H1 (cell line): ENCODE data around the gene ADAM19. TPM values are rescaled to one million over a fixed set of nuclear protein-coding genes. Genes with fewer than 3 reads are reported as not detected.

Experiments
- CTCF ChIA-PET: fragments of 300-600 bp; sonication (Branson Sonifier 250); formaldehyde crosslinking; loops from one replicate; lab custom pipeline; 2021; ENCODE audit not compliant: partially characterized antibody; lab: Charles Lee
- POLR2A ChIA-PET: fragments of 300-600 bp; sonication (Branson Sonifier 250); formaldehyde crosslinking; loops from one replicate; lab custom pipeline; 2021; ENCODE audit warnings: inconsistent platforms; ENCODE audit not compliant: partially characterized antibody; lab: Charles Lee
- DNase-seq, 2 experiments: peaks; one replicate each; pipeline versions ENCODE4 v3.0.0 to v3.0.0-alpha.2; 2010 to 2022; ENCODE audit warnings: low spot score in 2 of 2, low read depth in 1 of 2, mixed read lengths in 1 of 2
- FAIRE-seq: peaks from 2 replicates; lab custom pipeline; 2011; peaks lifted over from hg19 to GRCh38; lab: Jason Lieb, UNC
- H2AFZ ChIP-seq: 2 replicates; pipeline ENCODE4 v1.8.1; 2012; ENCODE audit warnings: low read length, inconsistent platforms
- H2AK5ac ChIP-seq: 2 replicates; pipeline ENCODE4 v1.6.1; 2013; ENCODE audit warnings: low read depth, low read length
- H2BK120ac ChIP-seq: replicated peaks from 2 replicates; pipeline ENCODE3; 2013; ENCODE audit warnings: low read depth, low read length, inconsistent platforms
- H2BK12ac ChIP-seq: 2 replicates; pipeline ENCODE4 v1.6.1; 2013; ENCODE audit warnings: low read depth, low read length
- H2BK15ac ChIP-seq: 2 replicates; pipeline ENCODE4 v1.6.1; 2013; ENCODE audit warnings: low read length
- H2BK20ac ChIP-seq: 2 replicates; pipeline ENCODE4 v1.6.1; 2013; ENCODE audit warnings: low read length
- H2BK5ac ChIP-seq: 2 replicates; pipeline ENCODE4 v1.6.1; 2013; ENCODE audit warnings: low read depth, low read length
- H3K14ac ChIP-seq: 2 replicates; pipeline ENCODE4 v1.6.1; 2013; ENCODE audit warnings: inconsistent platforms; ENCODE audit not compliant: insufficient read length
- H3K18ac ChIP-seq: 2 replicates; pipeline ENCODE4 v1.6.1; 2013; ENCODE audit warnings: low read length; ENCODE audit errors: extremely low read depth
- H3K23ac ChIP-seq: 2 replicates; pipeline ENCODE4 v1.6.1; 2013; ENCODE audit warnings: inconsistent platforms; ENCODE audit not compliant: insufficient read length
- H3K23me2 ChIP-seq: 2 replicates; pipeline ENCODE4 v1.6.1; 2013; ENCODE audit warnings: low read depth, low read length
- H3K27ac ChIP-seq: 2 replicates; pipeline ENCODE4 v1.6.1; 2011; ENCODE audit warnings: low read depth, low read length, inconsistent platforms
- H3K27me3 ChIP-seq, 4 experiments: replicated peaks in 1 of 4; 1 replicate in 1 of 4; 2 replicates in 3 of 4; pipeline versions ENCODE4 v1.6.1 to v1.8.1; 2011 to 2013; ENCODE audit warnings: low read length in 3 of 4, mild to moderate bottlenecking in 3 of 4, inconsistent platforms in 2 of 4, mixed read lengths in 2 of 4, moderate library complexity in 1 of 4; ENCODE audit not compliant: control insufficient read depth in 3 of 4, insufficient read depth in 3 of 4; ENCODE audit errors: extremely low read depth in 1 of 4
- H3K36me3 ChIP-seq, 4 experiments: 2 replicates each; pipeline versions ENCODE4 v1.6.1 to v1.8.1; 2011 to 2013; ENCODE audit warnings: mild to moderate bottlenecking in 4 of 4, low read length in 3 of 4, moderate library complexity in 2 of 4, control low read depth in 1 of 4, inconsistent platforms in 1 of 4; ENCODE audit not compliant: insufficient read depth in 4 of 4, control insufficient read depth in 2 of 4
- H3K4ac ChIP-seq: replicated peaks from 2 replicates; pipeline ENCODE3; 2013; ENCODE audit warnings: low read length, low read depth, mixed read lengths, inconsistent platforms; ENCODE audit not compliant: insufficient read length
- H3K4me1 ChIP-seq, 4 experiments: replicated peaks in 1 of 4; 1 replicate in 1 of 4; 2 replicates in 3 of 4; pipeline versions ENCODE4 v1.6.1 to v1.8.1; 2011 to 2013; ENCODE audit warnings: low read length in 3 of 4, inconsistent platforms in 2 of 4, mixed read lengths in 1 of 4; ENCODE audit not compliant: insufficient read depth in 4 of 4, control insufficient read depth in 3 of 4
- H3K4me2 ChIP-seq, 2 experiments: 2 replicates each; pipeline versions ENCODE4 v1.6.1 to v1.8.1; 2011 to 2013; ENCODE audit warnings: low read depth in 2 of 2, low read length in 2 of 2, control low read depth in 1 of 2, inconsistent platforms in 1 of 2, mild to moderate bottlenecking in 1 of 2; ENCODE audit not compliant: insufficient read depth in 1 of 2
- H3K4me3 ChIP-seq, 4 experiments: fragments of 200-600, 300-600 bp in 1 of 4; sonication (generic), shearing (Covaris generic), sonication (Bioruptor Twin) in 1 of 4; 2 replicates each; pipeline versions ENCODE4 v1.5.1 to v1.8.1; 2011 to 2016; ENCODE audit warnings: low read length in 4 of 4, low read depth in 3 of 4, control low read depth in 2 of 4, inconsistent platforms in 2 of 4, mild to moderate bottlenecking in 2 of 4, mixed read lengths in 1 of 4, moderate library complexity in 1 of 4; ENCODE audit not compliant: insufficient read depth in 2 of 4; ENCODE audit errors: extremely low read depth in 1 of 4
- H3K56ac ChIP-seq: replicated peaks from 2 replicates; pipeline ENCODE3; 2013; ENCODE audit warnings: low read depth, mild to moderate bottlenecking, mixed read lengths, low read length, inconsistent platforms; ENCODE audit not compliant: insufficient read length
- H3K79me1 ChIP-seq: 2 replicates; pipeline ENCODE4 v1.6.1; 2013; ENCODE audit warnings: low read depth, low read length, control low read depth
- H3K79me2 ChIP-seq, 2 experiments: 2 replicates each; pipeline versions ENCODE4 v1.6.1 to v1.8.1; 2012 to 2013; ENCODE audit warnings: low read length in 2 of 2, mild to moderate bottlenecking in 2 of 2, inconsistent platforms in 1 of 2; ENCODE audit not compliant: insufficient read depth in 2 of 2, control insufficient read depth in 1 of 2
- H3K9ac ChIP-seq, 4 experiments: replicated peaks in 1 of 4; 1 replicate in 1 of 4; 2 replicates in 3 of 4; pipeline versions ENCODE4 v1.6.1 to v1.8.1; 2011 to 2013; ENCODE audit warnings: low read depth in 3 of 4, low read length in 3 of 4, control low read depth in 2 of 4, mild to moderate bottlenecking in 2 of 4, moderate library complexity in 2 of 4, inconsistent platforms in 1 of 4; ENCODE audit errors: extremely low read depth in 1 of 4
- H3K9me3 ChIP-seq, 2 experiments: 2 replicates each; pipeline versions ENCODE4 v1.6.1 to v1.8.1; 2012 to 2013; ENCODE audit warnings: mild to moderate bottlenecking in 2 of 2, moderate library complexity in 2 of 2, control low read depth in 1 of 2, inconsistent platforms in 1 of 2, low read depth in 1 of 2, low read length in 1 of 2, mixed read lengths in 1 of 2; ENCODE audit not compliant: insufficient read depth in 2 of 2
- H4K20me1 ChIP-seq, 2 experiments: replicated peaks in 1 of 2; 2 replicates each; pipeline versions ENCODE3 to v1.8.1; 2011 to 2013; ENCODE audit warnings: inconsistent platforms in 2 of 2, low read length in 2 of 2, mild to moderate bottlenecking in 1 of 2; ENCODE audit not compliant: insufficient read depth in 2 of 2, control insufficient read depth in 1 of 2
- H4K5ac ChIP-seq: 2 replicates; pipeline ENCODE4 v1.6.1; 2013; ENCODE audit warnings: low read length, low read depth, mixed read lengths, inconsistent platforms; ENCODE audit not compliant: insufficient read length
- H4K8ac ChIP-seq: 2 replicates; pipeline ENCODE4 v1.8.0; 2013; ENCODE audit warnings: mild to moderate bottlenecking, moderate library complexity, low read length, inconsistent platforms; ENCODE audit not compliant: insufficient read depth; ENCODE audit errors: extremely low read depth
- H4K91ac ChIP-seq: replicated peaks from 2 replicates; pipeline ENCODE3; 2013; ENCODE audit warnings: low read length, mixed read lengths, inconsistent platforms; ENCODE audit not compliant: insufficient read length
- CTBP2 ChIP-seq: IDR thresholded peaks from 2 replicates; pipeline ENCODE4 v1.7.0; 2011; ENCODE audit warnings: borderline replicate concordance, mild to moderate bottlenecking, moderate library complexity, mixed read lengths, low read length; ENCODE audit not compliant: insufficient read depth, insufficient read length
- EP300 ChIP-seq, 2 experiments: IDR thresholded peaks; 1 replicate in 1 of 2; 2 replicates in 1 of 2; pipeline ENCODE4 v1.6.1; 2011 to 2012; ENCODE audit warnings: low read depth in 2 of 2, low read length in 2 of 2, mild to moderate bottlenecking in 2 of 2, borderline replicate concordance in 1 of 2, inconsistent platforms in 1 of 2, moderate library complexity in 1 of 2
- FOSL1 ChIP-seq: IDR thresholded peaks from 2 replicates; pipeline ENCODE4 v1.6.1; 2011; ENCODE audit warnings: mild to moderate bottlenecking, low read depth, low read length, moderate library complexity; ENCODE audit not compliant: insufficient read depth
- GTF2F1 ChIP-seq: IDR thresholded peaks from 2 replicates; pipeline ENCODE4 v1.6.1; 2012; ENCODE audit warnings: low read depth, low read length, improper control_type of control experiment, borderline replicate concordance
- SIN3A ChIP-seq, 2 experiments: IDR thresholded peaks in 1 of 2; conservative IDR thresholded peaks in 1 of 2; 2 replicates each; pipeline ENCODE4 v1.6.1; 2011 to 2012; ENCODE audit warnings: low read length in 2 of 2, improper control_type of control experiment in 1 of 2, low read depth in 1 of 2, mild to moderate bottlenecking in 1 of 2
- SP2 ChIP-seq: IDR thresholded peaks from 2 replicates; pipeline ENCODE4 v1.6.1; 2012; ENCODE audit warnings: mild to moderate bottlenecking, low read length, inconsistent platforms
- YY1 ChIP-seq: IDR thresholded peaks from 2 replicates; pipeline ENCODE4 v1.6.1; 2011; ENCODE audit warnings: low read depth, mild to moderate bottlenecking, low read length
- WGBS, 2 experiments: shearing (Covaris generic) in 1 of 2; methylation state at CpG; one replicate each; pipeline versions ENCODE4 v1.1.6 to v1.1.7; 2013 to 2015; ENCODE audit warnings: low lambda C conversion rate in 2 of 2, mixed read lengths in 2 of 2, inconsistent platforms in 1 of 2, low coverage in 1 of 2, missing lambda C conversion rate in 1 of 2; ENCODE audit not compliant: insufficient replicate concordance in 2 of 2, insufficient coverage in 1 of 2, insufficient read length in 1 of 2; ENCODE audit errors: extremely low coverage in 1 of 2, missing lambda C conversion rate in 1 of 2; 5-methylcytosine and 5-hydroxymethylcytosine counted together
- polyA plus RNA-seq, 7 experiments: library from polyadenylated mRNA; depleted of rRNA in 3 of 7; stranded (reverse) in 5 of 7; unstranded in 2 of 7; fragments of >200 nt in 5 of 7; fragments of 200-250 nt in 2 of 7; gene quantifications; 1 replicate in 5 of 7; 2 replicates in 1 of 7; 4 replicates in 1 of 7; pipeline versions ENCODE4 v1.2.1 to v1.2.3, GENCODE V29; 2011 to 2013; ENCODE audit warnings: missing spikeins in 2 of 7, mixed read lengths in 2 of 7
- total RNA-seq: library from RNA; stranded (reverse); fragmentation: NEBNext Ultra II Directional; extraction: Animal tissue kit (Norgen Biotek cat#: 25700); gene quantifications from 2 replicates; pipeline ENCODE4 v1.2.1, GENCODE V29; 2021
- TF ChIP-seq, protein P1 (sequence below): IDR thresholded peaks from 2 replicates; pipeline ENCODE4 v1.6.1; 2012; ENCODE audit warnings: low read length, inconsistent platforms

ADAM19 gene
- total and polyA plus RNA-seq, 2 of the 8 experiments (the other 6 are each of a cell fraction or from before 2014, with no cell fraction given): 6.5 to 22.7 TPM

GRCh38 chr5:157506981-157507780, 68.4 kb downstream of the ADAM19 start:
- Histone ChIP-seq H2AFZ (no peak overlapping the region), H3K36me3 (no peaks in the 10 kb centered on the region; a peak in 1 of 8 replicates)
- FAIRE-seq: no peak

More at GRCh38 chr5:157506981-157507780, 68.4 kb downstream of the ADAM19 start:
- no peak overlapping the region for H3K4me2 ChIP-seq
- CTCF ChIA-PET: interaction anchor here (0.6 to 1.4 kb wide), 7 partner anchors 12 to 1147 kb away, joined by 3 to 4 read pairs (median 4); no protein-coding TSS in a partner anchor
- no peaks in the 10 kb centered on the region for H3K79me2 ChIP-seq
- no peak overlapping the region for H2BK12ac ChIP-seq
- H3K79me1 ChIP-seq: no peaks in the 10 kb centered on the region
- no peak overlapping the region for H3K4me3 ChIP-seq
- POLR2A ChIA-PET: interaction anchor here (1.1 kb wide), 1 partner anchor 9 kb away, joined by 3 read pairs; no protein-coding TSS in a partner anchor
- H3K9me3 ChIP-seq: no peaks in the 10 kb centered on the region
- H2BK5ac ChIP-seq: no peak overlapping the region; the same call in 1 of the 2 replicates
- TF ChIP-seq GTF2F1 (no peak), YY1 (no peak), FOSL1 (no peak), SIN3A (conservative IDR thresholded peaks at IDR 0.05 in 1 of 2, IDR thresholded peaks at IDR 0.05 in 1 of 2; ENCODE audit: low read depth in 1 of 2, low read length in 2 of 2) (no peak), CTBP2 (no peak), EP300 (IDR thresholded peaks at IDR 0.05; ENCODE audit: borderline replicate concordance in 1 of 2, low read depth in 2 of 2, low read length in 2 of 2) (no peak), SP2 (no peak)
- TF ChIP-seq, protein P1, sequence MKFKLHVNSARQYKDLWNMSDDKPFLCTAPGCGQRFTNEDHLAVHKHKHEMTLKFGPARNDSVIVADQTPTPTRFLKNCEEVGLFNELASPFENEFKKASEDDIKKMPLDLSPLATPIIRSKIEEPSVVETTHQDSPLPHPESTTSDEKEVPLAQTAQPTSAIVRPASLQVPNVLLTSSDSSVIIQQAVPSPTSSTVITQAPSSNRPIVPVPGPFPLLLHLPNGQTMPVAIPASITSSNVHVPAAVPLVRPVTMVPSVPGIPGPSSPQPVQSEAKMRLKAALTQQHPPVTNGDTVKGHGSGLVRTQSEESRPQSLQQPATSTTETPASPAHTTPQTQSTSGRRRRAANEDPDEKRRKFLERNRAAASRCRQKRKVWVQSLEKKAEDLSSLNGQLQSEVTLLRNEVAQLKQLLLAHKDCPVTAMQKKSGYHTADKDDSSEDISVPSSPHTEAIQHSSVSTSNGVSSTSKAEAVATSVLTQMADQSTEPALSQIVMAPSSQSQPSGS: no peak
- H2AK5ac ChIP-seq: no peak overlapping the region
- no peak overlapping the region for H3K23ac ChIP-seq
- no peak overlapping the region for H4K8ac ChIP-seq
- H3K9ac ChIP-seq: peak overlapping the region in 1 of 4 experiments; percentile 13; a peak in 1 of 7 replicates
- H3K23me2 ChIP-seq: no peaks in the 10 kb centered on the region
- no peak overlapping the region for H3K56ac ChIP-seq
- H4K5ac ChIP-seq: no peak overlapping the region
- WGBS, 2 experiments: 91% methylated on average over 13 of the region's 14 CpGs; no CpG with 5 or more reads in 1 of the 2 experiments
- H2BK15ac ChIP-seq: no peak overlapping the region
- no peak overlapping the region for H4K91ac ChIP-seq
- H3K14ac ChIP-seq: no peak overlapping the region
- no peak overlapping the region for H3K18ac ChIP-seq
- DNase-seq: no peak
- H3K27ac ChIP-seq: no peak overlapping the region
- no peaks in the 10 kb centered on the region; a peak in 1 of 7 replicates for H3K4me1 ChIP-seq
- no peaks in the 10 kb centered on the region for H4K20me1 ChIP-seq
- no peak overlapping the region for H3K4ac ChIP-seq
- H3K27me3 ChIP-seq: no peaks in the 10 kb centered on the region
- H2BK120ac ChIP-seq: no peak overlapping the region
- no peak overlapping the region for H2BK20ac ChIP-seq
